ENCODE data around the gene TAPT1. TPM values are rescaled to one million over a fixed set of nuclear protein-coding genes. Genes with fewer than 3 reads are reported as not detected.

Gene TAPT1
- total and polyA plus RNA-seq, 2 experiments from 2014 or later: 3.6 to 9.9 TPM

GRCh38 chr4:16117164-16117563 is 109.1 kb downstream of the TAPT1 start:
- Mint-ChIP-seq H3K9me3 (no peaks in the 10 kb centered on the region), H3K36me3 (ENCODE audit: low read depth) (no peaks in the 10 kb centered on the region), H3K27me3 (ENCODE audit: insufficient read depth, low read depth, poor library complexity) (peaks cover 4% of the 10 kb centered on the region), H3K4me3 (no peak overlapping the region), H3K27ac (no peak overlapping the region), H3K4me1 (no peaks in the 10 kb centered on the region; the same call in 2 of the 3 replicates)
- DNase-seq (ENCODE audit: low spot score) (no peak), ATAC-seq (no peak)
- Histone ChIP-seq H3K4me2 (no peak overlapping the region), H3K79me2 (replicated peaks; ENCODE audit: insufficient read depth) (no peaks in the 10 kb centered on the region), H3K4me3 (no peak overlapping the region), H3K4me1 (ENCODE audit: insufficient read depth) (no peaks in the 10 kb centered on the region), H3K9me2 (ENCODE audit: insufficient read depth) (0 out of 2 replicates have a peak, but pooled peaks cover 6% of the 10 kb centered on the region), H3K27ac (ENCODE audit: low read depth) (no peak overlapping the region), H3F3A (replicated peaks; ENCODE audit: low read depth) (no peaks in the 10 kb centered on the region), H3K36me3 (ENCODE audit: insufficient read depth) (no peaks in the 10 kb centered on the region), H4K20me1 (replicated peaks; ENCODE audit: insufficient read depth) (no peaks in the 10 kb centered on the region), H3K27me3 (ENCODE audit: insufficient read depth) (no peaks in the 10 kb centered on the region), H2AFZ (no peak overlapping the region)
- TF ChIP-seq EZH2 (IDR thresholded peaks at IDR 0.05; ENCODE audit: low read depth, unreplicated experiment) (no peak), ZNF114 (CRISPR knock-in tag; IDR thresholded peaks at IDR 0.05) (no peak), NANOG (IDR thresholded peaks at IDR 0.05; ENCODE audit: borderline replicate concordance) (no peak), ETS1 (IDR thresholded peaks at IDR 0.05) (no peak), JUNB (IDR thresholded peaks at IDR 0.05; ENCODE audit: unreplicated experiment) (no peak), ZNF462 (CRISPR knock-in tag; IDR thresholded peaks at IDR 0.05) (no peak), REST (IDR thresholded peaks at IDR 0.05; ENCODE audit: unreplicated experiment) (no peak), CREB1 (CRISPR knock-in tag; IDR thresholded peaks at IDR 0.05; ENCODE audit: low read depth) (no peak), POLR2AphosphoS5 (IDR thresholded peaks at IDR 0.05; ENCODE audit: low read depth) (no peak), ZNF331 (CRISPR knock-in tag; IDR thresholded peaks at IDR 0.05; ENCODE audit: low read depth) (no peak), STAT1 (IDR thresholded peaks at IDR 0.05; ENCODE audit: unreplicated experiment) (no peak), CTCF (conservative IDR thresholded peaks at IDR 0.05; ENCODE audit: low read depth in 2 of 2) (no peak), EZH2phosphoT487 (IDR thresholded peaks at IDR 0.05; ENCODE audit: unreplicated experiment) (no peak)

Measured in GM23338 (cell line).